GM19395 (cell line): ENCODE results near the gene POLA2.
"Not testable (repeated sequence)": the region's sequence is repeated elsewhere in the genome, so short reads cannot be mapped to it uniquely, and the experiment has no call there.

ENCODE experiments used
- ATAC-seq: cut with Tn5 transposase; IDR thresholded peaks from one replicate; pipeline ENCODE4 v1.9.1; 2021; ENCODE audit warnings: mild to moderate bottlenecking, moderate library complexity; ENCODE audit not compliant: unreplicated experiment

The POLA2 gene

DNA sequence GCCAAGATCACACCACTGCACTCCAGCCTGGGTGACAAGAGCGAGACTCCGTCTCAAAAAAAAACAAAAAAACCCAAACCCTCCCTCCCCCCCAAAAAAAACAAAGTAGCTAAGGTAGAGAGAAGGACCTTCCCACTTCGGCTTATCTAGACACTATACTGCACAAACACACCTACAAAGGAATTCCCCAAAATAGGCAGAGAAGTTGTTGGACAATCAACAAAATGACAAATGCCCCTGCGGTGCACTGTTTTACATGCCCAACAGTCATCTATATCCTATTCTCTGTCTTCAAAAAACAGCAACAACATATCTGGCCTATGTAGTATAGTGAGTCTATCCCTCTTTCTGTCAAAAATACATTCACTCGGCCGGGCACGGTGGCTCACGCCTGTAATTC lies 65.3 kb downstream of the POLA2 start:
- ATAC-seq = no peak

DNA sequence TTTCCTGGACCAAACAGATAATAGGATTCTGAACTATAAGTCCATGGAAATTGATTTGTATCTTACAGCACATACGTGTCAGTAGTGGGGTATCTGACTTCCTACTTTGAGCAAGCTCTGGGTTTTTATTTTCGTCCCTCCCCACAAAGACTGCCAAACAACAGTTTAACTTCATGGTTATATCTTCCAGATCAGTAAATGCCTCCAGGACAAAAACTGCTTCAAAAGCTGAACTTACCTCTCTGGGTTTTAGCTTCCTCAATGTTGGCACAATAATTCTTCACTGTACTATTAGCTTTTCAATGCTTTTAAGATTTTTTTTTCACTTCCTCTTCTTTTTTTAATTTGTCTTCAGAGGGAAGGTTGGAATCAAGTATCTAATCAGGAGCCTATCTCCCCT lies 67.7 kb downstream of the POLA2 start:
- no peak for ATAC-seq

DNA sequence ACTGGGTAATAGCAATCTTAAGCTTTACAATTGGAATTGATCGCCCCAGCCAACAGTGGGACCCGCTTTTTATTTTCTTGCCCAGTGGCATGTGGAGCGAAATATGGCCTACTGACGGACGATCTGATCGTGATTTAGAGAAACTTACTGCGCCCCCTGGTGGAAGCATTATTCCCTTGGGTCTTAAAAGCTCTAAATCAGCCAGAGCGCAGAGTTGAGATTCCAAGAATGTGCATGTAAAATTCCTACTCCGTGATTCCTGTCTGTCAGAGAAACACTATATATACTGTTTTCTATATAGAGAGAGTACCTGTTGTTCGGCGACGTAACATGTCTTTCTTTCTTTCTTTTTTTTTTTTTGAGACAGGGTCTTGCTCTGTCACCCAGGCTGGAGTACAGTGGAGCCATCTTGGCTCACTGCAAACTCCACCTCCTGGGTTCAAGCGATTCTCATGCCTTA lies 68.2 kb downstream of the POLA2 start:
- no peak for ATAC-seq

- no peak for ATAC-seq
Measured at GRCh38 chr11:65330544-65330943, 68.8 kb downstream of the POLA2 start.

- not testable (repeated sequence) for ATAC-seq
Measured at GRCh38 chr11:65332591-65332990, 70.8 kb downstream of the POLA2 start.

GRCh38 chr11:65334696-65335295 lies 73.0 kb downstream of the POLA2 start:
- no peak for ATAC-seq

GRCh38 chr11:65338676-65339075 lies 76.9 kb downstream of the POLA2 start:
- ATAC-seq = no peak

GRCh38 chr11:65340226-65340625 lies 78.5 kb downstream of the POLA2 start:
- no peak for ATAC-seq

GRCh38 chr11:65341856-65342255 lies 80.1 kb downstream of the POLA2 start:
- no peak for ATAC-seq
